Glutamatergic neuron (in vitro differentiated cells): ENCODE results near the gene CAPN13. TPM values are rescaled to one million over a fixed set of nuclear protein-coding genes. Genes with fewer than 3 reads are reported as not detected.

Experiments
- DNase-seq: peaks from one replicate; pipeline ENCODE4 v3.0.0; 2022
- H3K27ac Mint-ChIP-seq: one replicate; pipeline ENCODE4 v1.8.0; 2020; ENCODE audit warnings: mild to moderate bottlenecking, mixed read lengths, inconsistent platforms; ENCODE audit not compliant: unreplicated experiment
- H3K27me3 Mint-ChIP-seq: one replicate; pipeline ENCODE4 v1.8.0; 2020; ENCODE audit warnings: mild to moderate bottlenecking, moderate library complexity, mixed read lengths, inconsistent platforms; ENCODE audit not compliant: unreplicated experiment
- H3K36me3 Mint-ChIP-seq: one replicate; pipeline ENCODE4 v1.8.0; 2020; ENCODE audit warnings: mild to moderate bottlenecking, mixed read lengths, inconsistent platforms; ENCODE audit not compliant: unreplicated experiment
- H3K4me1 Mint-ChIP-seq: one replicate; pipeline ENCODE4 v1.8.0; 2020; ENCODE audit warnings: mild to moderate bottlenecking, low read depth, mixed read lengths, inconsistent platforms; ENCODE audit not compliant: unreplicated experiment
- H3K4me3 Mint-ChIP-seq: one replicate; pipeline ENCODE4 v1.8.0; 2020; ENCODE audit warnings: mild to moderate bottlenecking, mixed read lengths, inconsistent platforms; ENCODE audit not compliant: unreplicated experiment
- H3K9me3 Mint-ChIP-seq: one replicate; pipeline ENCODE4 v1.8.0; 2020; ENCODE audit warnings: mild to moderate bottlenecking, moderate library complexity, mixed read lengths, inconsistent platforms; ENCODE audit not compliant: unreplicated experiment
- CTCF ChIP-seq: fragments of 200-600 bp; sonication (generic); IDR thresholded peaks from one replicate; pipeline ENCODE4 v1.5.0; 2021; ENCODE audit not compliant: partially characterized antibody, unreplicated experiment
- total RNA-seq: library from RNA; stranded (reverse); fragmentation: NEBNext Ultra II Directional; extraction: Animal tissue kit (Norgen Biotek cat#: 25700); gene quantifications from one replicate; pipeline ENCODE4 v1.2.1, GENCODE V29; 2021; ENCODE audit not compliant: unreplicated experiment

CAPN13 gene
- total RNA-seq, 1 donor from 2014 or later, result not detected

DNA sequence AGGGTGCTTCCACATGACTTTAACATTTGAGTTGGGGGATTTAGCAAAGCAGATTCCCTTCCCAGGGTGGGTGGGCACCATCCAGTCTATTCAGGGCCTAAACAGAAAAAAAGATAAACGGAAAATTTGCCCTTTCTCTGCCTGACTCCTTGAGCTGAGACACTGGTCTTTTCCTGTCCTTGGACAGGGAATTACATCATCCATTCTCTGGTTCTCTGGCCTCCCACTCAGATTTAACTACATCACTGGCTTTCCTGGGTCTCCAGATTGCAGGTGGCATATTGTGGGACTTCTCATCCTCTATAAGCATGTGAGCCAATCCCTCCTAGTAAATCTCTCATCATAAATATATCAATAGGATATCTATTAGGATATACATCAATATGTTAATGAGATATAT, 25.8 kb downstream of the CAPN13 start:
- Mint-ChIP-seq H3K4me1 (no peaks in the 10 kb centered on the region), H3K9me3 (peaks cover 2% of the 10 kb centered on the region), H3K4me3 (no peak overlapping the region), H3K36me3 (no peaks in the 10 kb centered on the region), H3K27ac (no peak overlapping the region), H3K27me3 (no peaks in the 10 kb centered on the region)
- TF ChIP-seq CTCF, result no peak
- DNase-seq, result no peak

- TF ChIP-seq CTCF, result no peak
- Mint-ChIP-seq H3K9me3 (peaks cover 2% of the 10 kb centered on the region), H3K27ac (no peak overlapping the region), H3K27me3 (no peaks in the 10 kb centered on the region), H3K4me3 (no peak overlapping the region), H3K4me1 (no peaks in the 10 kb centered on the region), H3K36me3 (no peaks in the 10 kb centered on the region)
- no peak for DNase-seq
Measured at GRCh38 chr2:30780776-30781330, 26.4 kb downstream of the CAPN13 start.

GRCh38 chr2:30778611-30779010, 28.6 kb downstream of the CAPN13 start:
- TF ChIP-seq CTCF, result no peak
- no peak for DNase-seq
- no peak overlapping the region for H3K27ac Mint-ChIP-seq
- no peak overlapping the region for H3K4me3 Mint-ChIP-seq
- no peaks in the 10 kb centered on the region for H3K4me1 Mint-ChIP-seq
- no peaks in the 10 kb centered on the region for H3K36me3 Mint-ChIP-seq
- peaks cover 2% of the 10 kb centered on the region for H3K9me3 Mint-ChIP-seq
- peaks cover 2% of the 10 kb centered on the region for H3K27me3 Mint-ChIP-seq

DNA sequence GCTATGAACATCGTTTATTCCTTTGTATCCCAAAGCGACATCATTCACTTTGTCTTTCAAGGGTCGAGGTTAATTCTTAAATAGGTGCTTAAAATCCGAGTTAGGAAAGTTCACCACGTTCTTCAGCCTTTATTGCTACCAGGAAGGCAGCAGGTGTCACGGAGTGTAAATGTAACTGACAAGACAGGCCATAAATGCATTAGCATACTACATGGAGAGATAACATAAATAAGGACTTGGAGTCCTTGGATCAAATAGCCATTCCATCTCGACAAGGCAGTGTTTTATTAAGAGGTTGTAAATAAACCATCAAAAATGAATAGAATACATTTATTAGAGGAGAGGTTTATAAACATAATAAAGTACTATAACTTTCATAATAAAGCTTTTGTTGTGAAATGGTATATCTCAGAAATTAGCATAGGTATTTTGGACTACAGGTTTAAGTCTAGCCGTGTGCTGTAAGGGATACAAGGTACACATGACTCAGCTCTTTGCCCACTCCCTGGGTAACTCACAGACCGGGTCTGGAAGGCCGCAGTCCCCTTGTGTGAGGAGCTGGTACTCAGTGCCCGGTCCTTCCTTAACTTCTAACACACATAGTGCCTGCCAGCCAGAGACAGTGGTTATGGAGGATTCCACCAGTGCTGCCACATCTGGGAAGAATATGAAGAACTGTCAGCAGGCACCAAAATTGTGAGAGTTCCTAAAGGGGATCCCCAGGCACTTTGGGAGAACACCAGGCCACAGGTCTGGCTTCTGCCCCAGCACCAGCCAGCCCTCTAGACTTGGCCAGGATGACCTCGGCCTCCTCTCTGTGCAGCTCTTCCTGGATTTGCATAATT, 29.4 kb downstream of the CAPN13 start:
- no peaks in the 10 kb centered on the region for H3K36me3 Mint-ChIP-seq
- TF ChIP-seq CTCF, result no peak
- H3K27ac Mint-ChIP-seq, result no peak overlapping the region
- peaks cover 2% of the 10 kb centered on the region for H3K9me3 Mint-ChIP-seq
- peaks cover 2% of the 10 kb centered on the region for H3K27me3 Mint-ChIP-seq
- no peak for DNase-seq
- no peaks in the 10 kb centered on the region for H3K4me1 Mint-ChIP-seq
- no peak overlapping the region for H3K4me3 Mint-ChIP-seq

GRCh38 chr2:30776831-30777635, 30.2 kb downstream of the CAPN13 start:
- peaks cover 2% of the 10 kb centered on the region for H3K9me3 Mint-ChIP-seq
- TF ChIP-seq CTCF, result no peak
- no peak for DNase-seq
- no peaks in the 10 kb centered on the region for H3K36me3 Mint-ChIP-seq
- H3K27me3 Mint-ChIP-seq, result peaks cover 2% of the 10 kb centered on the region
- no peak overlapping the region for H3K27ac Mint-ChIP-seq
- no peaks in the 10 kb centered on the region for H3K4me1 Mint-ChIP-seq
- no peak overlapping the region for H3K4me3 Mint-ChIP-seq
